ENCODE data around the gene RC3H1.
"Not testable (repeated sequence)": the region's sequence is repeated elsewhere in the genome, so short reads cannot be mapped to it uniquely, and the experiment has no call there.

Gene RC3H1, protein sequence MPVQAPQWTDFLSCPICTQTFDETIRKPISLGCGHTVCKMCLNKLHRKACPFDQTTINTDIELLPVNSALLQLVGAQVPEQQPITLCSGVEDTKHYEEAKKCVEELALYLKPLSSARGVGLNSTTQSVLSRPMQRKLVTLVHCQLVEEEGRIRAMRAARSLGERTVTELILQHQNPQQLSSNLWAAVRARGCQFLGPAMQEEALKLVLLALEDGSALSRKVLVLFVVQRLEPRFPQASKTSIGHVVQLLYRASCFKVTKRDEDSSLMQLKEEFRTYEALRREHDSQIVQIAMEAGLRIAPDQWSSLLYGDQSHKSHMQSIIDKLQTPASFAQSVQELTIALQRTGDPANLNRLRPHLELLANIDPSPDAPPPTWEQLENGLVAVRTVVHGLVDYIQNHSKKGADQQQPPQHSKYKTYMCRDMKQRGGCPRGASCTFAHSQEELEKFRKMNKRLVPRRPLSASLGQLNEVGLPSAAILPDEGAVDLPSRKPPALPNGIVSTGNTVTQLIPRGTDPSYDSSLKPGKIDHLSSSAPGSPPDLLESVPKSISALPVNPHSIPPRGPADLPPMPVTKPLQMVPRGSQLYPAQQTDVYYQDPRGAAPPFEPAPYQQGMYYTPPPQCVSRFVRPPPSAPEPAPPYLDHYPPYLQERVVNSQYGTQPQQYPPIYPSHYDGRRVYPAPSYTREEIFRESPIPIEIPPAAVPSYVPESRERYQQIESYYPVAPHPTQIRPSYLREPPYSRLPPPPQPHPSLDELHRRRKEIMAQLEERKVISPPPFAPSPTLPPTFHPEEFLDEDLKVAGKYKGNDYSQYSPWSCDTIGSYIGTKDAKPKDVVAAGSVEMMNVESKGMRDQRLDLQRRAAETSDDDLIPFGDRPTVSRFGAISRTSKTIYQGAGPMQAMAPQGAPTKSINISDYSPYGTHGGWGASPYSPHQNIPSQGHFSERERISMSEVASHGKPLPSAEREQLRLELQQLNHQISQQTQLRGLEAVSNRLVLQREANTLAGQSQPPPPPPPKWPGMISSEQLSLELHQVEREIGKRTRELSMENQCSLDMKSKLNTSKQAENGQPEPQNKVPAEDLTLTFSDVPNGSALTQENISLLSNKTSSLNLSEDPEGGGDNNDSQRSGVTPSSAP

DNA sequence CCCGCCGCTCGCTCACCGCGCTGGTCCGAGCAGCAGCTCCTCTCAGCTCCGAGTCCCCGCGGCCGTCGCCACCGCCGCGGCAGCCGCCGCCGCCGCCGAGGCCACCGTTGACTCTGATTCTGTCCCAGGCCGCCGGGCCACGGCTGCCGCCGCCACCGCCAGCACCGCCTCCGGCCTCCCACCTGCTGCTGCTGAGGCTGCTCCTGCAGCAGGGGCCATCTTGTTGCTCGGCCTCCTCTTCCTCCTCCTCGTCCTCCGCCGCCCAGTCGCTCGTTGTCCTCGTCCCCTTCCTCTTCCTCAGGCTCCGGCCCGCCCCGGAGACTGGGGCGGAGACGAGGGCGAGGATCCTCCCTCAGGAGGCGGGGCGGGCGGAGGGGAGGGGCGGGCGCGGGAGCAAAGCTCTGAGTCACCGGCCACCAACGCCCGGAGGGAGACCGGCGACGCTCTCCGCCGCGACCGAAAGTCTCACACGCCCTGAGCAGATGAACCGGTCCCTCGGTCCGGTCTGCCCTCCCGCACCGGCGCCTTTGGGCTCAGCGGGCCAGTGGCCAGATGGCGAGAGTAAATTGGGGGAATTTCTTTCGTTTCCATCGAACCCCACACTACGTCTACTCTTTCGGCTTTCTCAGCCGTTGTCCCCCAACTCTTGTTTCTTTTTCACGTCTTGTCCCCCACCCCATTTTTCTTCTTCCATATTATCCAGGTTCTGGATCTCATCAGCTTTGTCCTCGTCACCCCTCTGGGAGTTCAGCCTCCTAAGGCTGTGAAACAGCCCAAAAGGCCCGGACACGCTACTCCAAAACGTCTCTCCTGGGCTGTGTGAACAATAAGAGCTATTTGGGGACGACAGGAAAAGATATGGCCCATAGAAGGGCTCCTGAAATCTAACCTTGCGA, at the start of gene RC3H1:
Gene RC3H1 (minus strand): TSS at position 278 of the 896 bp plus-strand sequence. CDS start 29,372 bp downstream, outside the sequence.
- DNase-seq, result peak; percentile 91

DNA sequence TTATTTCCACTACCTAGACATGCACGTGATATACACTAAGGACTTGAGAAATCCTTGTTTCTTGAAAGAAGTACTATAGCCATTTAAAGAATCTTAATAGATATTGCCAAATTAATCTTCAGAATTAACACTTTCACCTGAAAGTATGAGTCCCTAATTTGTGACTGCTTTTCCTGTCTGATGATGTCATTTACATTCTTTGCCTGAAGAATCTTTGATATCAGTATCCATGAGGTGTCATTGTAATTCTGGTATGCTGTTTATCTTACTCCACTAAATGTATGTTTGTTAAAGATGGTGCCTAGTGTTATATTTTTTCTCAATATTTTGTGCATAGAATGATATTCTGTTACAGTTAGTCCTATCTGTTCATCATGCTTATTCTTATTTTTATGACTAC, 48.5 kb upstream of the RC3H1 start:
- no peak for DNase-seq

DNA sequence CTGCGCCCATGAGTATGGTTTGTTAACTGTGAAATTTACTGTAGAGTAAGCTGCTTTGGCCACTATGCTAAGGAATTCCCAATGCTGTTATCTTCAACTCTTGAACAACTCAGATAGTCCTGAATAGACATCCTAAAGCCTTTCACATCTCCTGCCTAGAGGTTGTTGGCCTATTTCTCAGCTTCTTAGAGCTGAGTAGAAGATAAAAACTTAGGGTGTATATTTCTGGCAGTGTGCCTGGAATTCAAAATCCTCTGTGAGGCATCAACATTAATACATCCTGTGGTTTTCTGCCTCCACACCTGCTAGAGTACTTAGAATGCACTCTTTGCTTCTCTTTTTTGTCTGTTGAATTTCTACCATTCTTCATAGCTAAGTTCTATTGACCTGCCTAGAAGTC, 45.8 kb upstream of the RC3H1 start:
- DNase-seq, result no peak

DNA sequence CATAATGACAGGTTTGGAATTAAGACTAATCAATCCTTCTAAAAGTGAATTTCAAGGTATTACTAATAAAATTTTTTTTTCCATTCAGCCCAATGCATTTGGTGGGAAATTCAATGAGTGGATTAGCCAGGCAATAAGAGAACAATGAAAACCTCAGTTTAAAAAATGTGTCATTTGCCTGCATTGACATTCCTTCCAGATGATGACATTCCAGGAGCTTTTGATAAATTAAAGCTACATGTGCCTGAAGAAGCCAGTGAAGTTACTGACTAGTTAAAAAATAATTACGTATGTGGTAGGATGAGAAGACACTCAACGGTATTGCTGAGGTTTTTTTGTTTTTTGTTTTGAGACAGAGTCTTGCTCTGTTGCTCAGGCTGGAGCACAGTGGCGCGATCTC, 37.9 kb upstream of the RC3H1 start:
- no peak for DNase-seq

DNA sequence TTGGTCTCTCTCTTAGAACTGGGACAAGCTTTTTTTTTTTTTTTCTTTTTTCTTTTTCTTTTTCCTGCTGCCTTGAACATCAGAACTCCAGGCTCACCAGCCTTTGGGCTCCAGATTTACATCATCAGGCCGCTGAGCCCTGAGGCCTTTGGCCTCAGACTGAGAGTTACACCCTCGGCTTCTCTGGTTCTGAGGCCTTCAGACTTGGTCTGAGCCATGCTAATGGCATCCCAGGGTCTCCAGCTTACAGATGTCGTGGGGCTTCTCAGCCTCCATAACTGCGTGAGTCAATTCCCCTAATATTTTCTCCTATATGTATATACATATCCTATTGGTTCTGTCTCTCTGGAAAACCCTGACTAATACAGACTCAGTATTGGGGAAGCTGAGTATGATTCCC, 36.5 kb upstream of the RC3H1 start:
- DNase-seq, result no peak

DNA sequence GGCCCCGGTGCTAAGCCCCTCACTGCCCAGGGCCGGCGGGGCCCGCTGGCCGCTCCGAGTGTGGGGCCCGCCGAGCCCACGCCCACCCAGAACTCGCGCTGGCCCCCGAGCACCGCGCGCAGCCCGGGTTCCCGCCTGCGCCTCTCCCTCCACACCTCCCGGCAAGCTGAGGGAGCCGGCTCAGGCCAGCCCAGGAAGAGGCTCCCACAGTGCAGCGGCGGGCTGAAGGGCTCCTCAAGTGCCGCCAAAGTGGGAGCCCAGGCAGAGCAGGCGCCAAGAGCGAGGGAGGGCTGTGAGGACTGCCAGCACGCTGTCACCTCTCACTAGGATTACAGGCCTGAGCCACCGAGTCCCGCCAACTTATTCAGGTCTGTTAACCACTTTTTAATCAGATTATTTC, 34.5 kb upstream of the RC3H1 start:
- DNase-seq, result not testable (repeated sequence)

DNA sequence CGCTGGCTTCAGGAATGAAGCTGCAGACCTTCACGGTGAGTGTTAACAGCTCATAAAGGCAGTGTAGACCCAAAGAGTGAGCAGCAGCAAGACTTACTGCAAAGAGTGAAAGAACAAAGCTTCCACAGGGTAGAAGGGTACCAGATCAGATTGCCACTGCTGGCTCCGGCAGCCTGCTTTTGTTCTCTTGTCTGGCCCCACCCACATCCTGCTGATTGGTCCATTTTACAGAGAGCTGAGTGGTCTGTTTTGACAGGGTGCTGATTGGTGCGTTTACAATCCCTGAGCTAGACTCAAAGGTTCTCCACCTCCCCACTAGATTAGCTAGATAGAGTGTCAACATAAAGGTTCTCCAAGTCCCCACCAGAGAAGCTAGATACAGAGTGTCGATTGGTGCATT, 33.6 kb upstream of the RC3H1 start:
- DNase-seq, result not testable (repeated sequence)

DNA sequence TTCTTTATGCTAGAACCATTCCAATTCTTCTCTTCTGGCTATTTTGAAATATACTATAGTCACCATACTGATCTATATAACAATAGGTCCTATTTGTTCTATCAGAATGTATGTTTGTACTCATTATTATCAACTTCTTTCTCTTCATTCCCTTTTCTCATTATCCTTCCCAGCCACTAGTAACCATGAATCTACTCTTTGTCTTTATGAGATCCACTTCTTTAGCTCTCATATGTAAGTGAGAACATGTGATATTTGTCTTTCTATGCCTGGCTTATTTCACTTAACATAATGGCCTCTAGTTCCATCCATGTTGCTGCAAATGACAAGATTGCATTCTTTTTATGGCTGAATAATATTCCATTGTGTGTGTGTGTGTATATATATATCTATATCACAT, 31.7 kb upstream of the RC3H1 start:
- no peak for DNase-seq

DNA sequence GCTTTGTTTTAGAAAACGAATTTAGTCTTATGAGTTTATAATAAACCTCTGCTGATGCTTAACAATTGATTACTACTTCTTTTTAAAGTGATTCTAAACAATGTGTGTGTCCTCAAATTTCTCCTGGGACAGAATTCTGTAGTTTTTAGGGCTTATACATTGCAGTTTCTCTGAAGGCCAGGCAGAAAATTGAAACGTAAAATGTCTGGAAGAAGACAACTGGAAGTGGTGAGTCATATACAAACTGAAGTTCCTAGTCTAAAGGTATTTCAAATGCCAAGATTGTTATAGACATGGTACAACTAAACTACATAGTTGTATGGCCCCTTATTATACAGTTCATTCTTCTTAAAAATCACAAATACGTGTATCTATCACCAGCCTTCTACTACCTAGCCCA, 30.5 kb upstream of the RC3H1 start:
- no peak for DNase-seq

DNA sequence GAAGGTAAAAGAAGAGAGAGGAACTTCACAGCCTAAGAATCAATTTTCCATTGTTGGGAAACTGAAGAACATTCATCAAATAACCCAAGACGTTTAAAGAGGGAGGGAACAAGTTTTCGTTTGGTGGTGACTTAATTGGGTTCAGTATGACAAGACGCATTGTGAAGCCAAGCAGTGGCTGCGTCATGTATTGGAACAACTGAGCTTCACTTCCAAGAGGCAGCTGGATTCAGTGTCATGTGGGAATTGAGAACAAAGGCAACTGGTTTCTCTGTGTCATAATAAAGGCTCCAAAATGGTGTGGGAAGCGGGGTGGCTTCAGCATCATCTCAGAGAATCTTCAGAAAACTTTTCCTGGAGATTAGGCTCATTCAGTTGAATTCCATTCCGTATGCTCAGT, 29.8 kb upstream of the RC3H1 start:
- no peak for DNase-seq

DNA sequence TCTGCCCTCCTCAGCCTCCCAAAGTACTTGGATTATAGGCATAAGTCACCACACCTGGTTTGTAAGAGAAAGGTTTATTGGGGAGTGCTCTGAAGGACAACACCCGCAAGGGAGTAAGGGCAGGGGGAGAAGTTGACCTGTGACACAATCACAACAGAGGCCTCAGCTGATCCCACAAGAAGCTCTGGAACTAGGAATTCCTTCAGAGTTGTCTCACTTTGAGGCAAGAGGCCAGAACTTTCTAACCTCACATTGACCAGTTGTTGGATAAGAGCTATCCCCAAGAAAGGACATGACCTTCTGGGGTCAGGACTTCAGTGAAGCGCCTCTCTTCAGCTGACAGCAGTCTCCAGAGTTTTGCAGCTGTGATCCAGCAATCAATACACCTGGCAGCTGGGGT, 27.4 kb upstream of the RC3H1 start:
- DNase-seq, result no peak

DNA sequence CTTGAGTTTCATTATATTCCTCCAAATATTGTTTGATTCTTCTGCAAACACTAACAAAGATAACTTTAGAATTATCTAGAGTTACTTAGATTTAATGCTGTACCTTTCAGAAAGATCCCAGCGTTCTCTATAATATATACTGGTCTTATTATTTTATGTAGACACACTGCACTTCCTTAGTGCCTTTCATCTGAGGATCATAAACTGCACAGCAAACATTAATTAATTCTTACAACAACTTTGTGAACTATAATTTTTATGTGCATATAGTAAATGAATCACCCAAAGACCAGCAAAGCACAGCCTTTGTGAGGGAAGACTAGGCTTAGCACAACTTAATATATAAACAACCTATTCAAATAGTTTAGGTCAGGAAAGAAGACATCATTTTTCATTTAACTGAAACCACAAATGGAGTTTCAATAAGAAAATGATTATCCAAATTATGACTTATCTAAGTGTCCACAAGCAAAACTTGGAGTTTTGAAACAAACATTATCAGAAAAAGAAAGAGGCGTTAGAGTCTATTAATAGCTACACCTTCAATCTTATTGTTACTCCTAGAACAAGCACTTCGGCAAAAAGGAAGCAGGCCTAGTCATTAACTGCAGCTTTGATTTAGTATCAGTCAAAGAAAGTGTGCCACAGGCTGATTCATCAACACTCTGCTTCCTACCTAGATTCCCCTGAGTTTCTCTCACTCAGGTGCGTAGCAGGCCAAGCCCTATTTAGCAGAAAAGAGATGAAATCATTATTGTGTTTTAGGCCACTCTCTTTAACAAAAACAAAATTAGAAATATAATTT, 22.5 kb upstream of the RC3H1 start:
- DNase-seq, result no peak

DNA sequence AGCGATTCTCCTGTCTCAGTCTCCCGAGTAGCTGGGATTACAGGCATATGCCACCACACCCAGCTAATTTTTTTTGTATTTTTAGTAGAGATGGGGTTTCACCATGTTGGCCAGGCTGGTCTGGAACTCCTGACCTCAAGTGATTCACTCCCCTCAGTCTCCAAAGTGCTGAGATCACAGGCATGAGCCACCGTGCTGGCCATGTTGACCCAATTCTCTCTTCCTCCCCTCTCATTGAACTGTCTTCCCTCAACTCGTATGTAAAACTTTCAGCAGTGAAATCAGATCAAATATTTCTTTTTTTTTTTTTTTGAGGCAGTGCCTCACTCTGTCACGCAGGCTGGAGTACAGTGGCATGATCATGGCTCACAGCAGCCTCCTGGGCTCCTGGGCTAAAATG, 20.4 kb upstream of the RC3H1 start:
- DNase-seq, result not testable (repeated sequence)

DNA sequence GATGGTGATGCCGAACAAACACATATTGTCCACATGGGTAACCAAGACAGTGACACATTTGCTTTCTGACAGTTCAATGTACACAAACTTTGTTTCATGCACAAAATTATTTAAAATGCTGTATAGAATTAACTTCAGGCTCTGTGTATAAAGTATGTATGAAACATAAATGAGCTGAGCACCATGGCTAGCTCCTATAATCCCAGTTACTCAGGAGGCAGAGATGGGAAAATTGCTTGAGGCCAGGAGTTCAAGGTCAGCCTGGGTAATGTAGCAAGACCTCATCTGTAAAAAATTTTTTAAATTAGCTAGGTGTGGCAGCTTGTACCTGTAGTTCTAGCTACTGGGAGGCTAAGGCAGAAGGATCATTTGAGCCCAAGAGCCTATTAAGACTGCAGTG, 19.2 kb upstream of the RC3H1 start:
- no peak for DNase-seq

DNA sequence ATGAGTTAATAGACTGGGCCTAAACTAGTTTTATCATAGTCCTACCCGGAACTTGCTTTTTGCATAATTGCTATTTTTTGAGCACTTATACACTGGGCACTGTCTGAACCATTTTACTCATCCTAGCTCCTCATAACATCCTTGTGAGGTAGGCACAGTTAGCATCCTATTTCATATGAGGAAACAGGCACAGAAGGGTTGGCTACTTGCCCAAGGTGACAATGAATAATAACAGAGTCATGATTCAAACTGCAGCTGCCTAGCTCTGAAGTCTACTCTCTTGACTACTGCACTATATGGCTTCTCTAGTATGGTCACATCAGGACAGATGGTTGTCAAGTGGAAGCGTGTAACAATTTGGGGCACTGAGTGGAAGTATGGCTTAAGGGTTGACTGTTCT, 18.2 kb upstream of the RC3H1 start:
- DNase-seq, result no peak

DNA sequence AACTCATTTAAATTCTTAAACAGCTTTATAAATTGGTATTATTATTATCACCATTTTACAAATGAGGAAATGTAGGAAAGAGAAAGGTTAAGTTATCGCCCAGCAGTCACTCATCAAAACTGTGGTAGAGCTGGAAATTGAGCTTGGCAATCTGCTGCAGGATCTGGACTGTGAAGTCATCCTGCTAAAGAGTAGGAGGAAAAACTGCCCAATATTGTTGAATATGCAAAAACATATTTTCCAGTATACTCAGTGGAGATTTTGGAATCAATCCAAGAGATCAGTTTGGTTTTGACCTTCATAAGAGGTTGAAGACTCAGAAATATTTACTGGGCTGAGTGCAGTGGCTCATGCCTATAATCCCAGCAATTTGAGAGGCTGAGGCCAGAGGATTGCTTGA, 16.9 kb upstream of the RC3H1 start:
- no peak for DNase-seq

DNA sequence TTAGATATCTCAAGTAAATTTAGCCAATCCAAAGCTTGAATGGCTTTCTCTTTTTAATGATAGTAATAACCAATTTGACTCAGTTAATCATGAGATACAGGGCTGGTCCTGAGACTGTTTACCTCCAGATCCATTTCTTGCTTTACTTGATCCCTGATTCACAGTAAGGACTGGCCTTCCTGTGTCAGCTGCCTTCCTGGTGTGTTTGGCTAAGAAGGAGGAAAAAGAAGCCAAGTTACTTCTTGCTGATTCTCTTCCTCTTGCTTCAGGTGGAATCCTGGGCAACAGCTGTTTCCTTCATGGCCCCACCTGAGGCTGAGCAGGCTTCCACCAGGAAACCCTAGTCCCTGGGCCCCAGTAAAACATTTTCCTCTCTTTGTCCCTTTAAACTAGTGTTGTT, 14.6 kb upstream of the RC3H1 start:
- DNase-seq, result no peak

DNA sequence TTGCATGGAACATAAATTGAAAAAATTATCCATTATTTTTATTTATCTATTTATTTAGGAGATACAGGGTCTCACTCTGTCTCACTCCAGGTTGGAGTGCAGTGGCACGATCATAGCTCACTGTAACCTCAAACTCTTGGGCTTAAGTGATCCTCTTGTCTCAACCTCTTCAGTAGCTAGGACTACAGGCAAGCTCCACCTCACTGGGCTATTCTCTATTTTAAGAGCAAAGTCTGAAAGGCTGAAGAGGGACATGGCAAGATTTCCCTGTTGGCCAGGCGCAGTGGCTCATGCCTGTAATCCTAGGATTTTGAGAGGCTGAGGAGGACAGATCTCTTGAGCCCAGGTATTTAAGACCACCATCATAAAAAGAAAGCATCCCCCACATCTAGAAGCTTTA, 14.0 kb upstream of the RC3H1 start:
- DNase-seq, result no peak

DNA sequence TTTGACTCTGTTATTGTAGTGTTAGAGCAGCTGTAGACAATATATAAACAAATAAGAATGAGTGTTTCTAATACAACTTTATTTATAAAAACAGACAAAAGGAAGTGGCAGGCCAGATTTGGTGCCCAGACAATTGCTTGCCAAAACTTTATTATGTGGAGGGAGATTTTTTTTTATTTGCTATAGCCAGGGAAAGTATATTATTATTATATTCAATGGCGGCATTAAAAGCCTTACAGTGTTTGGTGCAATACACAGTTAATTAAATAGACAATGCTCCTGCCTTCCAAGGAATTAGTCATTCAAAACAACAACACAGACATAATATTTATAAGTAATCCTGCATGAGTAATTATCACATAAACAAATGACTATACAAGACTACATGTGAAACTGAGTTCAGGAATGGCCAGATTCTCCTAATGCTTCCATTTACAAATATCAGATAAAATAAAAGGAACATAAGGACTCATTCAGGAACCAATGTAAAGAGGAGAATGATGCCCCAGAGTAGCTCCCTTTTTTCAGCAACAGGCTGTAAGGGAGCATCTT, 10.6 kb upstream of the RC3H1 start:
- DNase-seq, result no peak

DNA sequence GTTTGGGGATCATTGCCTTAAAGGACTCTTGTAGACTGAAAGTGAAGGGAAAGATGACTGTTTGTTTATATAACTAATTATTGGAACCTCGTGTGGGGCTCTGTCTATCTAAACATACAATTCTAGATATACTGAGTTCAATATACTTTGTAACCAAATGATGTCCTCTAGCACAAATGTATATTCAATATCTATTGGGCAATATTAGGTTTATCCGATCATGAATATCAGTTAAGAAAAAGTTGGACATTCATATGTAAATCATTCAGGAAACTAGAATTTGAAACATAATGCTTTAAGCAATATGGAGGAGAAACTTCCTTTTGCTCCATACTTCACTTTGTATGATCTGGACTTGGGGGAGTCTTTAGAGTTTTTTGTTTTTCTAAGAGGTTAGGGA, 8.9 kb upstream of the RC3H1 start:
- DNase-seq, result no peak

DNA sequence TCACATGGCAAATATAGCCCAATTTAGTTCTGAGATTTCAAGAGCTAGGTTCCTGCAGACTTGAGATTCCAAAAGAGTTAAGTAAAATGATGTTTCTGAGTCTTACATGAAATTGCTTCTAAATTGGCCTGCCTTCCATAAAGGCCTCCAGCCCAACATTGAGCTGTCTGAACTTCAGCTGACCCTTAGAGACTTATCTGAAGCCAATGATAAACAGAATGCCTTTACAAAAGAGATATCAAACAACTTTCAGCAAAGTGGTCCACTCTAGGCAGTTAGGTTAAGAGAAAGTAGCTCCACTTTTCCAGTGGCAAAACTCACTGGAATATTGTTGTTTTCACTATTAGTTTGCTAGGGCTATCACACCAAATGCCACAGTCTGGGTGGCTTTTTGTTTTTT, 6.3 kb upstream of the RC3H1 start:
- no peak for DNase-seq

Data from stimulated activated CD4-positive, alpha-beta T cell treated with anti-CD3 and anti-CD28 coated beads, Interleukin-15, amount 100 ng/mL, for 24 hours (primary cell).